Measurements from ENCODE around the gene IMPG1.

DNA sequence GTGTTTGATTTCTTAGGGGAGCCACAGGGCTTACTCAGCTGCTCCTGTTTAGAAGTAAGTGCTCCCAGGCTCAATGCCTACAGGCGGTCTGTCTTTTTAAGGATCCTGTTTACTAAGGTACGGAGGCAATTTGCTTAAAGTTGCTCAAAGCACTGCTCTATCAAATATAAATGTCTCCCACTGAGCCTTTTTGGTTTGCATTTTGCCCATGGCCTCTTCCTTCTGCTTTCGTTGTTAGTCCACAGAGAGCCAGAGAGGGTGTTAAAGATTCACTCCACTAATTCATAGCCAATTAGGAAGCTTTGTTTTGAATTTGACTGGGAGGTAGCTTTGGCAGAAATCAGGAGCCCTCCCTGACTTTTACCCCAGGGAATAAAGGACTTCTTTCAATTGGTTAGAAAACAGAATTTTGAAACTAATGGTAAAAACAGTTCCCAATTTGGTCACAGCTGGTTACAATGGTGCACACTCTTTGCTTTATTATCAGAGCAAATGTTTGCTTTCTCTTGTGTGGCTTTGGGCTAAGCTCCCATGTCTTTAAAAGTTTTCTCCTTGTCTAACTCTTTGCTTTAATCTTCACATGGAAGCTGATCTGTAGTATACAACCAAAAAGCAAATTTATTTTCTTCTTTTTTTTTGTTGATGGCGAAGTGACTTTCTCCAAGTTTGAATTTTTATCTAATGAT lies 126.2 kb downstream of the IMPG1 start:
- TF ChIP-seq, protein P1, sequence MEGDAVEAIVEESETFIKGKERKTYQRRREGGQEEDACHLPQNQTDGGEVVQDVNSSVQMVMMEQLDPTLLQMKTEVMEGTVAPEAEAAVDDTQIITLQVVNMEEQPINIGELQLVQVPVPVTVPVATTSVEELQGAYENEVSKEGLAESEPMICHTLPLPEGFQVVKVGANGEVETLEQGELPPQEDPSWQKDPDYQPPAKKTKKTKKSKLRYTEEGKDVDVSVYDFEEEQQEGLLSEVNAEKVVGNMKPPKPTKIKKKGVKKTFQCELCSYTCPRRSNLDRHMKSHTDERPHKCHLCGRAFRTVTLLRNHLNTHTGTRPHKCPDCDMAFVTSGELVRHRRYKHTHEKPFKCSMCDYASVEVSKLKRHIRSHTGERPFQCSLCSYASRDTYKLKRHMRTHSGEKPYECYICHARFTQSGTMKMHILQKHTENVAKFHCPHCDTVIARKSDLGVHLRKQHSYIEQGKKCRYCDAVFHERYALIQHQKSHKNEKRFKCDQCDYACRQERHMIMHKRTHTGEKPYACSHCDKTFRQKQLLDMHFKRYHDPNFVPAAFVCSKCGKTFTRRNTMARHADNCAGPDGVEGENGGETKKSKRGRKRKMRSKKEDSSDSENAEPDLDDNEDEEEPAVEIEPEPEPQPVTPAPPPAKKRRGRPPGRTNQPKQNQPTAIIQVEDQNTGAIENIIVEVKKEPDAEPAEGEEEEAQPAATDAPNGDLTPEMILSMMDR (IDR thresholded peaks at IDR 0.05): no peak
- no peak for TF ChIP-seq EZH2 (IDR thresholded peaks at IDR 0.05)
